ENCODE results near the gene ZBTB17. TPM values are rescaled to one million over a fixed set of nuclear protein-coding genes. Genes with fewer than 3 reads are reported as not detected.

Gene ZBTB17
- total RNA-seq, 1 donor from 2014 or later: 19.5 TPM

DNA sequence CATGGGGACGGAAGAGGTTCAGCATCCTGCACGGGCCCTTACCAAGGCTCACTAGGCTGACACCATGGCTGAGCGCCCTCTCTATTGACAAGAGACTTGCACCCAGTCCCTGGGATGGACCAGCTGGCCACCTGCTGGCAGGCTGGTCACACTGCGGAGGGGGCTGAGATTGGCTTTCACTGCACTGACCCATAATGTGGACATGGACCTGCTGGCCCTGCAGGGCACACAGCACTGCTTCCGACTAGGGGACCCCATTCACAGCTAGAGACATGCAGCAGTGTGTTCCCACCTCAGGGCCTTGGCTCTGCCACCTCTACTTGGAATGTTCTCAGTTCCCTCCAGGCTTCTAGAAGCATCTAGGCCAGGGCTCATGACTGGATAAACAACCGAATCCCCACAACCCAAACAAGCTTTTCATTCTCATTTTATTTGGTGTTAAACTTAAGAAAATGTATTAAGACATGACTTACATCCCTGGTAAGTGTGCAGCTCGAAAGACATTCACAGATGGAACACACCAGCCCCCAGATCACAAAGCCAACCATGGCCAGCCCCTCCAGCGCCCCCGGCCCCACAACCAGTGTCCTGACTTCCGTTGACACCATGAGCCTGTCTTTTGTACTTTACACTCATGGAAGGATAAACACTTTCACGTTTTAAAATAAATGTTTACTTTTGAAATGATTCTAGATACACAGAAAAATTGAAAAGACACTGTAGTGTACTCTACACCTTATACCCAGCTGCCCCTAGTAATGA is 18.9 kb upstream of the ZBTB17 start:
- TF ChIP-seq EZH2 (IDR thresholded peaks at IDR 0.05) (no peak), EZH2phosphoT487 (IDR thresholded peaks at IDR 0.05) (no peak)
- TF ChIP-seq, protein P1, sequence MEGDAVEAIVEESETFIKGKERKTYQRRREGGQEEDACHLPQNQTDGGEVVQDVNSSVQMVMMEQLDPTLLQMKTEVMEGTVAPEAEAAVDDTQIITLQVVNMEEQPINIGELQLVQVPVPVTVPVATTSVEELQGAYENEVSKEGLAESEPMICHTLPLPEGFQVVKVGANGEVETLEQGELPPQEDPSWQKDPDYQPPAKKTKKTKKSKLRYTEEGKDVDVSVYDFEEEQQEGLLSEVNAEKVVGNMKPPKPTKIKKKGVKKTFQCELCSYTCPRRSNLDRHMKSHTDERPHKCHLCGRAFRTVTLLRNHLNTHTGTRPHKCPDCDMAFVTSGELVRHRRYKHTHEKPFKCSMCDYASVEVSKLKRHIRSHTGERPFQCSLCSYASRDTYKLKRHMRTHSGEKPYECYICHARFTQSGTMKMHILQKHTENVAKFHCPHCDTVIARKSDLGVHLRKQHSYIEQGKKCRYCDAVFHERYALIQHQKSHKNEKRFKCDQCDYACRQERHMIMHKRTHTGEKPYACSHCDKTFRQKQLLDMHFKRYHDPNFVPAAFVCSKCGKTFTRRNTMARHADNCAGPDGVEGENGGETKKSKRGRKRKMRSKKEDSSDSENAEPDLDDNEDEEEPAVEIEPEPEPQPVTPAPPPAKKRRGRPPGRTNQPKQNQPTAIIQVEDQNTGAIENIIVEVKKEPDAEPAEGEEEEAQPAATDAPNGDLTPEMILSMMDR (IDR thresholded peaks at IDR 0.05): peak; percentile 52
- peak; percentile 46 for DNase-seq (ENCODE audit: low spot score)
- H3K27ac ChIP-seq: no peak overlapping the region
- no peaks in the 10 kb centered on the region for H3F3A ChIP-seq (ENCODE audit: low read depth)
- no peak overlapping the region for H2AFZ ChIP-seq (replicated peaks)
- H3K4me3 ChIP-seq: no peak overlapping the region
- H3K9me3 Mint-ChIP-seq: no peaks in the 10 kb centered on the region
- H4K20me1 ChIP-seq (ENCODE audit: low read depth): no peaks in the 10 kb centered on the region
- H3K4me3 Mint-ChIP-seq: no peak overlapping the region
- H3K4me1 ChIP-seq: no peaks in the 10 kb centered on the region
- no peaks in the 10 kb centered on the region for H3K4me1 Mint-ChIP-seq
- peaks cover 13% of the 10 kb centered on the region for H3K27me3 Mint-ChIP-seq (ENCODE audit: insufficient read depth, low read depth)
- H3K4me2 ChIP-seq: no peak overlapping the region
- no peaks in the 10 kb centered on the region for H3K36me3 Mint-ChIP-seq
- H3K9ac ChIP-seq: no peak overlapping the region
- peak overlapping the region; percentile 28 for H3K27ac Mint-ChIP-seq
- no peaks in the 10 kb centered on the region for H3K36me3 ChIP-seq
- no peaks in the 10 kb centered on the region for H3K9me3 ChIP-seq (ENCODE audit: low read depth)
- no peaks in the 10 kb centered on the region for H3K79me2 ChIP-seq (ENCODE audit: low read depth)
- peaks cover 16% of the 10 kb centered on the region for H3K27me3 ChIP-seq

DNA sequence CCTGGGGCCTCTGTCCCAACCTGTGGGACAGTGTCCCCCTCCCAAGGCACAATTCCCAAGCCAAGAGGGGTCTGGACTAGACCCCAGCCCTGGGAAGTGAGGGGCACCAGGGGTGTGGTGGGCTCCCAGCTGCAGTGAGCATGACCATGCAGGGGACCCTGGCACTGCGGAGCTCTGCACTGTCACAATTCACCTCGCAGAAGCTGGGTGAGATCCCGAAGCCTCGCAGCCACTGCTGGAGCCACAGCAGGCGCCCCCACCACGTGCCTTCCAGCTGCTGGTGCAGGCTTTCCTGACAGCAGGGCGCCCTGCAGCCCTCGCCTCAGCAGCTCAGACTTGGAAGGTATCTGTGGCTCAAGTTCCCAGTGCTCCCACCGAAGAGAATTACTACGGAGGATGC is 18.2 kb upstream of the ZBTB17 start:
- Mint-ChIP-seq H3K27me3 (ENCODE audit: insufficient read depth, low read depth) (peaks cover 13% of the 10 kb centered on the region), H3K9me3 (no peaks in the 10 kb centered on the region), H3K27ac (no peak overlapping the region), H3K4me3 (no peak overlapping the region), H3K4me1 (no peaks in the 10 kb centered on the region), H3K36me3 (no peaks in the 10 kb centered on the region)
- Histone ChIP-seq H3K9me3 (ENCODE audit: low read depth) (no peaks in the 10 kb centered on the region), H3F3A (ENCODE audit: low read depth) (no peaks in the 10 kb centered on the region), H3K36me3 (no peaks in the 10 kb centered on the region), H3K9ac (no peak overlapping the region), H3K4me2 (no peak overlapping the region), H4K20me1 (ENCODE audit: low read depth) (no peaks in the 10 kb centered on the region), H3K27ac (no peak overlapping the region), H3K4me1 (no peaks in the 10 kb centered on the region), H3K4me3 (no peak overlapping the region), H3K27me3 (peaks cover 12% of the 10 kb centered on the region), H3K79me2 (ENCODE audit: low read depth) (no peaks in the 10 kb centered on the region), H2AFZ (replicated peaks) (no peak overlapping the region)
- TF ChIP-seq, protein P1 (IDR thresholded peaks at IDR 0.05): no peak
- TF ChIP-seq EZH2 (IDR thresholded peaks at IDR 0.05) (no peak), EZH2phosphoT487 (IDR thresholded peaks at IDR 0.05) (no peak)
- DNase-seq (ENCODE audit: low spot score): no peak

DNA sequence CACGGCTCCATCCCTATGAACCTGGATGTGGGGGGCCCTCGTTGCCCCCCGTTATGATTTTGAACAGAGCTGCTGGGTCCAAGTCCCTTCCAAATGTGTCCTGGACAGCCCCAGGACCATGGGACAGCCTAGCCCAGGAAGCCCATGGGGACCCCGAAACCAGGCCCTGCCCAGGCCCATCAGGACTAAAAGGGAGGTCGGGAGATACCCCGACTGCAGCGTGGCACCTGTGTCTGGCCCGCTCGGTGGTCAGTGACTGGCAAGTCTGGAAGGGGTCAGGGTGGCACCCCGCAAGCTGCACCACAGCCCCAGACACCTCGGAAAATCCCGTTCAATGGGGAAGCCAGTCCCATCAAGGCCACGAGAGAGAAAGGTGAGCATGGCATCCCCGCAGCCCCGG is 17.8 kb upstream of the ZBTB17 start:
- H3K79me2 ChIP-seq (ENCODE audit: low read depth): no peaks in the 10 kb centered on the region
- H4K20me1 ChIP-seq (ENCODE audit: low read depth): no peaks in the 10 kb centered on the region
- H3K27me3 Mint-ChIP-seq (ENCODE audit: insufficient read depth, low read depth): peaks cover 14% of the 10 kb centered on the region
- H3K4me3 ChIP-seq: no peak overlapping the region
- no peak overlapping the region for H3K4me3 Mint-ChIP-seq
- H3K27me3 ChIP-seq: peaks cover 8% of the 10 kb centered on the region
- DNase-seq (ENCODE audit: low spot score): no peak
- peaks cover 3% of the 10 kb centered on the region for H3K4me1 Mint-ChIP-seq
- no peak overlapping the region for H3K27ac Mint-ChIP-seq
- H3K27ac ChIP-seq: no peak overlapping the region
- no peak overlapping the region for H2AFZ ChIP-seq (replicated peaks)
- no peaks in the 10 kb centered on the region for H3K36me3 ChIP-seq
- no peaks in the 10 kb centered on the region for H3K9me3 Mint-ChIP-seq
- no peaks in the 10 kb centered on the region for H3K9me3 ChIP-seq (ENCODE audit: low read depth)
- H3K36me3 Mint-ChIP-seq: no peaks in the 10 kb centered on the region
- H3K4me1 ChIP-seq: no peaks in the 10 kb centered on the region
- TF ChIP-seq, protein P1 (IDR thresholded peaks at IDR 0.05): no peak
- no peak for TF ChIP-seq EZH2phosphoT487 (IDR thresholded peaks at IDR 0.05)
- no peak for TF ChIP-seq EZH2 (IDR thresholded peaks at IDR 0.05)
- no peak overlapping the region for H3K4me2 ChIP-seq
- no peak overlapping the region for H3K9ac ChIP-seq
- H3F3A ChIP-seq (ENCODE audit: low read depth): no peaks in the 10 kb centered on the region

Data from neural progenitor cell (in vitro differentiated cells).